ENCODE data around the gene VPS35.

GRCh38 chr16:46720619-46721018 is 31.6 kb upstream of the VPS35 start:
- no peak for TF ChIP-seq CTCF (IDR thresholded peaks at IDR 0.05; ENCODE audit: poor library complexity, severe bottlenecking)
- TF ChIP-seq POLR2AphosphoS5 (IDR thresholded peaks at IDR 0.05): no peak
- no peak for TF ChIP-seq SMC3 (conservative IDR thresholded peaks at IDR 0.05; ENCODE audit: poor library complexity)
- TF ChIP-seq EP300 (conservative IDR thresholded peaks at IDR 0.05; ENCODE audit: poor library complexity, severe bottlenecking): no peak
- TF ChIP-seq MXI1 (conservative IDR thresholded peaks at IDR 0.05; ENCODE audit: poor library complexity, severe bottlenecking): no peak
- TF ChIP-seq RAD21 (conservative IDR thresholded peaks at IDR 0.05): no peak
- TF ChIP-seq EZH2 (IDR thresholded peaks at IDR 0.05; ENCODE audit: borderline replicate concordance, insufficient read depth, low read length, poor library complexity, severe bottlenecking): no peak
